Amniotic epithelial cell (primary cell): Measurements from ENCODE around the gene KLHL30.

Experiments used
- DNase-seq: peaks from one replicate; pipeline ENCODE4 v3.0.0-alpha.2; 2010; ENCODE audit warnings: low read depth

The KLHL30 gene

GRCh38 chr2:238119756-238120462 is 18.6 kb upstream of the KLHL30 start:
- no peak for DNase-seq

DNA sequence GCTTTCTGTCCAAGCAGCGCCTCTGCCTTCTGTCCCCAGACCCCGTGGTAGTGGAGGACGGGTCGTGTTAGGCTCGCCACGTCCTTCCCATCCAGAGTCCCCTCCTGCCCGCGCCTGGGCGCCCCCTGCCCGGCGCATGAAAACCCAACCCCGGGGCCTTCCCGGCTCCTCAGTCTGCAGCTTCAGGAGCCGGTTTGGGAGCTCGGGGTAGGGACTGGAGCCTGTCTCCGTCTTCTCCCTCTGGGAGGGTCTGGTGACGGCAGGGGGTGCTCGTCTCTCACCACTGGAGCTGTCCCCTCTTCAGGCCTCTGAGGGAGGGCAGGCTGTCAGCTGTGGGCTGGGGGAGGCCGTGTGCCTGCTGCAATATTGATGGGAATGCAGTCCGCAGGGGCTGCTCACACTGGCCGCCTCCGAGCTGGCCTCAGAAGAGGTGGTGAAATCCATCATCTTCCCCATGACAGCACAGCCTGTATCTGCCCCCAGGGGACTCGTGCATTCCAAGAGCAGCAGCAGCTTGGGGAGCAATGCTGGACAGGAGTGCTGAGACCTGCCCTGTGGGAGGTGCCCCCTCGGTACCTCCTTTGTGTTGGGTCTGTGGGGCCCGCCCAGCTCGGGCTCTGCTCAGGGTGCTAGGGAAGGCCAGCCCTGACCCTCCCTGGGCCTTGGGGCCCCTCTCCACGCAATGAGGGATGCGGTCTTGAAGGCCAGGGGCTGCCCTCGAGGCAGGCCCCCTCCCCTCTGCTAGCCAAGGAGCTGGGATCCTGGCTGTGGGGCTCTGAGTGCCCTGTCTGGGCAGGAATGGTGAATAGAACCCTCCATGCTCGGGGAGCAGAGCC is 17.8 kb upstream of the KLHL30 start:
- no peak for DNase-seq

DNA sequence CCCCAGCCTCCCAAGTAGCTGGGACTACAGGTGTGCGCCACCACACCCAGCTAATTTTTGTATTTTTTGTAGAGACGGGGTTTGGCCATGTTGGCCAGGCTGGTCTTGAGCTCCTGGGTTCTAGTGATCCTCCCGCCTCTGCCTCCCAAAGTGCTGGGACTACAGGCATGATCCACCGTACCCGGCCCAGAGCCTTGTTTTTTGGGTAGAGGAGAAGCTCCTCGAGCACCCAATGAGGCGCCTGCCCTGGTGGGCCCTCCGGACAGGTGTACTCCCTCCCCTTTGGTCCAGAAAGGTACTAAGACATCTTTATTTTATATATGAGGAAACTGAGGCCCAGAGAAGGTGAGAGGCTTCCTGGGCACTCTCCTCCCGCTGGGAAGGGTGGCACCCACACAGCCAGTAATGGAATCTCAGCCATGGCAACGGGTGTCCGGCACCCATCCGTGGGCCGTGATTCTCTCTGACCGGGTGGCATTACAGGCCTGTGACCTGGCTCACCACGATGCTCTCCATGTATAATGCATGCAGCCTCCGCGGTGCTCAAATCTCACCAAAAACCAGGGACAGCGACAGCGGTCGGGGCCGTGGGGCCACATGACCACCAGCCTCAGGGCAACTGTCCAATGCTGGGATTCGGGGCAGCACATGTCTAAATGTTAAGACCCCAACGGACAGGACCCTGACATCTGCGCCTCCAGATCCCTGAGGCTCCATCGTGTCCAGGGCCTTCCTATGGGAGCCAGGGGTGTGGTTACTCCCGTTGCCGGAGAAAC is 16.8 kb upstream of the KLHL30 start:
- no peak for DNase-seq

- no peak for DNase-seq
These were observed 15.9 kb upstream of the KLHL30 start for GRCh38 chr2:238122287-238123217.

DNA sequence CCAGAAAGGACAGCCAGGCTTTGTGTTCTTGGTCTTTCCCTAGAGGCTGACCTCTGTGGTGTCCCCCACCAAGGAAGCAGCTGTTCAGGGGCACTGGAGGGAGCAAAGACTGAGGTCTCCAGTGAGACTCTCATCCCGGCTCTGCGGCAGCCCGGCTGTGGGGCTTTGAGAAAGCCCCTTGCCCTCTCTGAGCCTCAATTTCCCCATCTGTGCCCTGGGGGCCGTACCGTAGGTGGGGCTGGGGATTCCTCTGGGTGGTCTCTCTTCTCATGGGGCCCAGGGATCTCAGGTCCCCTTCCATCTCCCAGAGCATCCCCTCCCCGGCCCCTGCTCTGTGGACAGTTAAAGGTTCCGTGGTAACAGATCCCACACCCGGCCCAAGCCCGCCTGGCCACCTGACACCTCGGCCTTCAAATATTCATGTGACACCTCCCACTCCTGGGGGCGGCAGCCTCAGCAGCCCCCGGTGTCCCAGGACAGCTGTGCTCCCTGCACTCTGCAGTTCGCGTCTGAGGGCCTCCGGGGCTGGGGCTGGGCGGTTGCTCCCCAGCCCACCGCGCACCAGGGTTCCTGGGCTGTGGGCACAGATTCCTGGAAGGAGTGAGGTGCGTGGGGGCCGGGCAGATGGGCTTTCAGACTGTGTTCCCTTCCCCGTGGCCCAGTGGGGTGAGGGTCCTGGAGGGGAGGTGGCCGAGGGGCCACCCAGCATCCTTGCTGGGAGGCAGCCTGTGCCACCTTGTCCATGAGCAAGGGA is 15.1 kb upstream of the KLHL30 start:
- DNase-seq = no peak

DNA sequence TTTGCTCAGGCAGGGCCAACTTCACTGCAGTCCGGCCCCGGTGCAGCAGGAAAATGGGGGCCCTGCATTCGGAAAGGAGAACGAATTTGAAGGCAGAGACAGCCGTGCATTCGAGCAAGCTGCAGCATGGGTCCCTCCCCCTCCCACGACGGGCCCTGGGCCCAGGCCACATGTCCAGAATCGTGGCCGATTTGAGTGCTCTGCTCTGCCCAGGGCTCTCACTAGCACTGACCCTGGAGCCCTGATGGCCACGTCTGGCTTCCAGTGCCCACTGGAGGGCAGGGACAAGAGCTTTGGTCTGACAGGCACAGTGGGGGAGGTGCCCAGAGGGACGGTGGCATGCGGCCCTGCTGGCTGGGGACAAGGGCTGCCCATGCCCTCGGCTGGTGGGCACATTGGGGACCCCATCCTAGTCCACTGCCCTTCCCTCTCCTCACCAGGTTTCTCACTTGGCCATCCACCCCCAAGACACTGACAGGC is 14.4 kb upstream of the KLHL30 start:
- no peak for DNase-seq

DNA sequence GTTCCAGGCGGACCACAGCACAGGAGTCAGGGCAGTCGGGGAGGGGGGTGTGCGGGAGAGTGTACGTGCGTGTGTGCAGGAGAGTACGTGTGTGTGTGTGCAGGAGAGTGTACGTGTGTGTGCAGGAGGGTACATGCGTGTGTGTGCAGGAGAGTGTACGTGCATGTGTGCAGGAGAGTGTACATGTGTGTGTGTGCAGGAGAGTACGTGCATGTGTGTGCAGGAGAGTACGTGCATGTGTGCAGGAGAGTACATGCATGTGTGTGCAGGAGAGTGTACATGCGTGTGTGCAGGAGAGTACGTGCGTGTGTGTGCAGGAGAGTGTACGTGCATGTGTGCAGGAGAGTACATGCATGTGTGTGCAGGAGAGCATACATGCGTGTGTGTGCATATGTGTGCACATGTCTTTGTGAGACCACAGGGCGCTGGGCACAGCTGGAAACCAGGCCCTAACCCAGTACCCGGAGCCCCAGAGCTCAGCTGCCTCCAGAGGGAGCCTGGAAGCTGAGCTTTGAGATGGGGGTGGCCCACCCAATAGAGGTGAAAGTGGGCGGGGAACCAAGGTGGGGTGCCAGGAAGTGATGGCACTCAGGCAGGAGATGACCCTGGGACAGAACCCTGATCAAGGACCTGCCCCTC is 13.9 kb upstream of the KLHL30 start:
- no peak for DNase-seq

DNA sequence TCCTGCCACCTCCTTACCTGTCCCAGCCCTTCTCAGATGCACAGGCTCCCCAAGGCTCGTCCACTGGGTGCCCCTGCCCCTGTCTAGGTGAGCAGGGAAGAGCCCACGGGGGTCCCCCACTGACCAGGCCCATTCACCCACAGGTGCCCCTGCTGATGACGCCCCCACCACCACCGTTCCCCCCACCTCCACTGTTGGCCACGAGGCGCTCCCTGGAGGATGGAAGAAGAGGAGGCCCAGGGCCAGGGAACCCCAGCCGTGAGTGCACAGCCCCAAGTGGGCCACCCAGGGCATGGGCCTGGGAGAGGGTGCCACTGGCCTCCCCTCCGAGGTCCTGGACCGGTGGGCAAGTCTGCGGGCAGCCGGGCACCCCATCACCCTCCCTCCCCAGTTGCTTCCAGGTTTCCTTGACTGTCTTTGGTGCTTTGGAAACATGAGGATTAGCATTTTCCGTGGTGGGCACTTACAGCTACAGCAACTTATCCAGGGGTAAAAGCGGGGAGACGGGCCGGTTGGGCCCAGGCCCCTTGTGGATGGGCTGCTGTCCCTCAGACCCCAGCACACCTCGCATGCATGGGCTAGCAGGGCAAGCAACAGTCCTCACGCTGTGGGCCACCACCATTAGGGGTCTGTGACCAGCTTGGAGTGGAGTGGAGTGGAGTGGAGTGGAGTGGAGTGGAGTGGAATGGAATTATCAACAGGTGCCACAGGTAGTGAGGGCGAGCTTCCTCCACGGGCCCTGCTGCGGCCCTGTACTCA is 13.2 kb upstream of the KLHL30 start:
- DNase-seq = no peak

- DNase-seq = no peak
These were observed 12.1 kb upstream of the KLHL30 start for GRCh38 chr2:238126338-238126737.

- DNase-seq = no peak
These were observed 11.7 kb upstream of the KLHL30 start for GRCh38 chr2:238126775-238127164.

DNA sequence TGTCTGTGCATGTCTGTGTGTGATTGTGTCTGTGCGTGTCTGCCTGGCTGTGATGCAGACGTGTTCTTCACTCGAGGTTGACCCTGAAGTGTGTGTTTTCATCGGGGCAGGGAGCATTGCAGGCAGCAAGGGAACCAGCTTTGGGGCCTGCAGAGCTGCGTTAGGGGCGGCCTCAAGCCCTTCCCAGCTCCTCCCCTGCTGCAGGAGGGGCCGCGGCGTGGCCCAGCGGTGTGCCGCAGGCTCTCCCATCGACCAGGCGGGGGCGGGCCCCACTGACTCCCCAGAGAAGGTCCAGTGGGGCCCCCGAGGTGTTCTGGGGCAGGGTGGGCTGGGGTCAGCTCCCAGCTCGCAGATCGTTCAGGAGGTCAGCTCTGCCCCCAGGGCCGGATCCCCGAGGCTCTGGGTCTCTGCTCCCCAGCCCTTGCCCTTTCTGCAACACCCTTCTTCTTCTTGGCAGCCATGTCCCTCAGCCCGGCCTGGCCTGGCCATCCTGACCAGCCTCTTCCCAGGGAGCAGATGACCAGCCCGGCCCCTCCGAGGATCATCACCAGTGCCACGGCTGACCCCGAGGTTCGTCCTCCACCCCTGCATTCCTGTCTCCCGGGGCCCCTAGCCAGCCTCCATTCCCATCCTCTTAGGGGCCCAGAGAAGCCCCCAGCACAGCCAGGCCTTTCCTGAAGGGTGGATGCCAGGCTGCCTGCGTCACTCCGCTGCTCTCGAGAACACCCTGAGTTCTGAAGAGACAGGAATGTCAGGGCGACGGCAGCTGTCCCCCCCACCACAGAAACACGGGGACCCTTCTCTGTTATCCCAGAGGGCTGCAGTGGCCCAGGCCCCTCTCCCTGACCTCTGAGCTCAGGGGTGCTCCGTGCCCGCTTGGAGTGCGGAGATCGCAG is 11.1 kb upstream of the KLHL30 start:
- peak; percentile 65 for DNase-seq

- DNase-seq = no peak
These were observed 10.4 kb upstream of the KLHL30 start for GRCh38 chr2:238128061-238128440.

DNA sequence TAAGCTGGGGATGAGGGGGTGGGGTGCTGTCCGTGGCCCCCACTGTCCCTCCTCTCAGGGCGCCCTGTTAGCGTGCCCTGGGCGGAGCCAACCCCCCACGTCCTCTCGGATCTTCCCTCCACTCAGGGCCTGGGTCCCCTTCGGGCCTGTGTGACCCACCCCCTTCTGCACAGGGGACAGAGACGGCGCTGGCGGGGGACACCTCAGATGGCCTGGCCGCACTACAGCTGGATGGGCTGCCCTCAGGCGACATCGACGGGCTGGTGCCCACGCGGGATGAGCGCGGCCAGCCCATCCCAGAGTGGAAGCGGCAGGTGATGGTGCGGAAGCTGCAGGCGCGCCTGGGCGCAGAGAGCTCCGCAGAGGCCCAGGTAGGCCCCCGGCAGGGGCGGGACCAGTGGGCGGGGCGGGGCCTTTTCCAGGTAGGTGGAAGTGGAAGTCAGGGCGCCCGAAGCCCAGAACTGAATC is 9.9 kb upstream of the KLHL30 start:
- no peak for DNase-seq

GRCh38 chr2:238129166-238130010 is 9.1 kb upstream of the KLHL30 start:
- no peak for DNase-seq

DNA sequence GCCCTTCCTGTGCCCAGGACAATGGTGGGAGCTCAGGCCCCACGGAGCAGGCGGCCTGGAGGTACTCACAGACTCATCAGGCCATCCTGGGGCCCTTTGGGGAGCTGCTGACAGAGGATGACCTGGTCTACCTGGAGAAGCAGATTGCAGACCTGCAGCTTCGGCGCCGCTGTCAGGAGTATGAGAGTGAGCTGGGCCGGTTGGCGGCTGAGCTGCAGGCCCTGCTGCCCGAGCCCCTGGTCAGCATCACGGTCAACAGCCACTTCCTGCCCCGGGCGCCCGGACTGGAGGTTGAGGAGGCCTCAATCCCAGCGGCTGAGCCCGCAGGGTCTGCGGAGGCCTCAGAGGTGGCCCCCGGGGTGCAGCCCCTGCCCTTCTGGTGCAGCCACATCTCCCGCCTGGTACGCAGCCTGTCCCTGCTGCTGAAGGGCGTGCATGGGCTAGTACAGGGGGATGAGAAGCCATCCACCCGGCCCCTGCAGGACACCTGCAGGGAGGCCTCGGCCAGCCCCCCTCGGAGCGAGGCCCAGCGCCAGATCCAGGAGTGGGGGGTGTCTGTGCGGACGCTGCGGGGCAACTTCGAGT is 8.3 kb upstream of the KLHL30 start:
- DNase-seq = no peak

DNA sequence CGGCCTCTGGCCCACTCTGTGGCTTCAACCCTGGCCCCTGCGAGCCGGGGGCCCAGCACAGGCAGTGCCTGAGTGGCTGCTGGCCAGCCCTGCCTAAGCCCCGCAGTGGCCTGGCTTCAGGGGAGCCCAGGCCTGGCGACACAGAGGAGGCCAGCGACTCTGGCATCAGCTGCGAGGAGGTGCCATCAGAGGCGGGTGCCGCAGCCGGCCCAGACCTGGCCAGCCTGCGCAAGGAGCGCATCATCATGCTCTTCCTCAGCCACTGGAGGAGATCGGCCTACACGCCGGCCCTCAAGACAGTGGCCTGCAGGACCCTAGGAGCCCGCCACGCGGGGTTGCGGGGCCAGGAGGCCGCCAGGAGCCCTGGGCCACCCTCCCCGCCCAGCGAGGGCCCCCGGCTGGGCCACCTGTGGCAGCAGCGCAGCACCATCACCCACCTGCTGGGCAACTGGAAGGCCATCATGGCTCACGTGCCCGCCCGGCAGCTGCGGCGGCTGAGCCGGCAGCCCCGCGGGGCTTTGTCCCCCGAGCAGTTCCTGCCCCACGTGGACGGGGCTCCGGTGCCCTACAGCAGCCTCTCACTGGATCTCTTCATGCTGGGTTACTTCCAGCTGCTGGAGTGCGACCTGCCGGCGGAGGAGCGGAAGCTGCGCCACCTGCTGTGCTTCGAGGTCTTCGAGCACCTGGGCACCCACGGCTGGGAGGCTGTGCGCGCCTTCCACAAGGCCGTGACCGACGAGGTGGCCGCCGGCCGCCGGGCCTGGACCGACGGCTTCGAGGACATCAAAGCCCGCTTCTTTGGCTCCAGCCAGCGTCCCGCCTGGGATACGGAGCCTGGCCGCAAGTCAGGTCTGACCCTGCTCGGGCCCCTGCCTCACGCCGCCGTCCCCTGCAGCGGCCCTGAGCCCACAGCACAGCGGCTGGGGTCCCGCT is 7.5 kb upstream of the KLHL30 start:
- no peak for DNase-seq
